ACHN (cell line): ENCODE data around the gene PREP.

Source experiments
- DNase-seq: peaks from one replicate; pipeline ENCODE4 v3.0.0-alpha.2; 2015
- in situ Hi-C: cut with HindIII; loops from 2 replicates; pipeline ENCODE4 v1.10.0; 2017; ENCODE audit warnings: low sequenced_read_pairs, low pct_ligation_motif_present, low pct_unique_long_range_greater_than_20kb

PREP gene

GRCh38 chr6:105322499-105323225 is 80.2 kb downstream of the PREP start:
- in situ Hi-C loops = no loop called here
- no peak for DNase-seq

DNA sequence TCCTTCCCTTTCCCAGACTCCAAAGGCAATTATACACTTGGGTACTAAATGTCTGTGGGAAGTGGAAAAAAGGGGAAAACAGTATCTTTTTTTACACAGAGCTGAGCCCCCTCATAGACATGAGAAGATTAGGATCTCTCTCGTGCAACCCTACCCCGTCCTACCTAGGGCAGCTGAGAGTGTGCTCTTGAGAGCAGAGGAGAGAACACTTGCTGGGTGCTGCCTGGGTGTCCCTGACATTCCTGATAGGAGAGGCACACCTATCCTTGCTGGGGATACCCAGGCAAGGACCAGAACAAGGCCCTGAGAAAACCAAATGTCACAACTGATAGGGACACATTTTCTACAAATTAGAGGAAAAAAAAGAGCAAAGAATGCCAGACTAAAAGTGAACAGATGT is 81.2 kb downstream of the PREP start:
- in situ Hi-C loops = no loop called here

DNA sequence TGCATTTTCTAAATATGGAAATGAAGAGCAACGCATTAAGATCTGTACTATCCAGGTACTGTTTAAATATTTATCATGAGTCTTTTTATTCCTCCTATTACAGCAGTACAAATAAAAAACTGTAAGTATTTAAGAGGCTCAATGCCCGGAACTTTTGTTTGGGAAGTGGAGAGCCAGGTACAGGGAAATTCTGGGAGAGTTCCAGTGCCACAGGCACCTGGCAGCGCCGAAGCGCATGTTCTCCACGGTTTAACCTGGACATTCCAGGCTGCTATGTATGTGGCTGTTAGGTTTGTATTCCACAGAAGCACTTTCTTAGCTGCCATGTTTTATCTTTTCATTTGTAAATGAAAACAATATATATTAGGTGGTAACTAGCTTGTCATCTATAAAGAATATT is 81.7 kb downstream of the PREP start:
- DNase-seq = no peak
- in situ Hi-C loops = no loop called here

More for the DNA sequence above, 81.2 kb downstream of the PREP start:
- DNase-seq = no peak

- in situ Hi-C loops = no loop called here
- DNase-seq = no peak
Measured at GRCh38 chr6:105320765-105321164, 82.1 kb downstream of the PREP start.

- no peak for DNase-seq
- in situ Hi-C loops = no loop called here
Measured at GRCh38 chr6:105320271-105320670, 82.6 kb downstream of the PREP start.

DNA sequence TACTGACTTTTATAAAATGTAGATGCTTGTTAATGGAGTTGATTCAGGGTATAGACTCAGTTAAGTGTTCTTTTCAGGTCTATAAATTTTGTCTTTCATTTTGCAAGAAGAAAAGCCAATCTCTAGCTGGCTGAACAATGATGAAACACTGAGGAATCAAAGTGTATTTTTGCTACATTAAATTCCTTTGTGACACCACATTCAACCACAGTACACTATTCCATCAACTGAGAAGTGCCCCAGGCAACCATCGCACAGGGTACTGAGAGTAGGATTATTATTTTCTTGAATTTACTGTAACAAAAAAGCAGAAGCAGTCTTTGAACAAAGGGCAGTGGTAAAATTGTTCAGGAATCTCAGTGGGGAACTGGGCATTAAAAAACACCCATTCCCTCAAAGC is 83.6 kb downstream of the PREP start:
- in situ Hi-C loops = no loop called here
- DNase-seq = peak; percentile 9

DNA sequence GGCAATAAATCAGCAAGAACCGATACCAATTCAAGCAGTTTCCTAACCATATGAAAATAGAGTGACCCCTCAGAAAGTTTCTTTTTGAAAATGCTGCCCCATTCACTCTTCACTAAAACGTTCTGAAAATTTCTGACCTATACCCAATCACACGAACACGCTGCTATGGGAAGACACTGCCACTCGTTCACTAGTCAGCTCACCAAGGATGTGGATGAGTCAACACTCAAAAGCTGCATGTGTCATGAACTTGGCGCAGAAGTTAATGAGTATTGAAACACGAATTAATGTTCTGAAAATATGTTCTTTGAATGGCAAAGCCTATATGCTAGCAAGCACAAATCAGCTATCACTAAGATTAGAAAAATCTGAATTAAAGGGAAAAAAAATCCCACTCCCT is 84.2 kb downstream of the PREP start:
- DNase-seq = peak; percentile 84
- in situ Hi-C loops = no loop called here

GRCh38 chr6:105317607-105318533 is 85.0 kb downstream of the PREP start:
- in situ Hi-C loops = no loop called here
- peak; percentile 47 for DNase-seq

- in situ Hi-C loops = no loop called here
- DNase-seq = no peak
Measured at GRCh38 chr6:105313211-105313610, 89.7 kb downstream of the PREP start.

DNA sequence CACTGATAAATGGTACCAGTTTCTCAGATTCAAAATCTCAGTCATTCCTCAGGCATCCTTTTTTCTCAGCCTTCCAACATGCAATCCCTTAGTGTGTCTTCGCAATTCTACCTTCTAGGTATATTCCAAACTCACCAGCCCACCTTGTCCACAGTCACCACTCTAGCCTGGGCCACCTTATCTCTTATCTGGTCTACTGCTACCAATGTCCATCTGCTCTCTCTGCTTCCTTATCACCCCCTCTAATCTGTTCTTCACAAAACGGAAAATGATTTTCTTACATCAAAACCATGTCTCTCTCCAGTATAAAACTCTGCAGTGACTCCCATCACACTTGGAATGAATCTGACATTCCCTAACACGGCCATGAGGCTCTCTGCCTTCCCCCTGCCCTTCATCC is 91.9 kb downstream of the PREP start:
- DNase-seq = no peak
- in situ Hi-C loops = no loop called here

- DNase-seq = no peak
- in situ Hi-C loops = no loop called here
Measured at GRCh38 chr6:105310371-105310770, 92.5 kb downstream of the PREP start.

DNA sequence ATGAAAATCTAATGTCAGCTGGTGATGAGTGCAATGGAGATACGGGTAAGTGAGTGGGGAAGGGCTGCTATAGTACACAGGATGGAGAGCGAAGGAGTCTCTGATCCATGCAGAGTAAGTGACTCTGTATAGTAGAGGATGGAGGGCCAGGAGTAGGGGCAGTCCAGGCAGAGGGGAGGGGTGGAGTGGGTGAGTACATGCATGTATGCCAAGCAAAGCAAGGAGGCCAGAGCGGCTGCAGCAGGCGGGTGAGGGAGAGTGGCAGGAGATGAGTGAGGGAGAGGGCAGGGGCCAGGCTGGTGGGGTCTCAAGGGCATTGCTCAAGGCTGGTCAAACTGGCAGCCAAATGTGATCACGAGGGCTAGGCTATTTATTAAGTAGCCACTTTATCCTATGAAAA is 94.0 kb downstream of the PREP start:
- in situ Hi-C loops = no loop called here
- no peak for DNase-seq

DNA sequence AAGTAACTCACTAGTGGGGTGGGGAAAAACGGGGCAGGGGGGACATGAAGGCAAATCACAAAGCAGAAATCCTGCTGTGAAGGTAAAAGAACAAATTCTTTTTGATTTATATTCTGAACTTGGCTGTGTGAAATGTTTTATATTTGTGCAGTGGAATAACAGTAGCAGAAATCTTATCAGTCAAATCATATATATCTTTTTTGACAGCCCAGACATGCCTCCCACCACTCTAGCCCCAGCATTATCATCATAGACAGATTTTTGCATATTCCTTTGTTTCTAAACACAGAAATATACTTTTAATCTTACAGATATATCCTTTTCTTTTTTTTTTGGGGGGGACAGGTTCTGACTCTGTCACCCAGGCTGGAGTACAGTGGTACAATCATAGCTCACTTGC is 97.4 kb downstream of the PREP start:
- DNase-seq = no peak
- in situ Hi-C loops = no loop called here

GRCh38 chr6:105304825-105305224 is 98.1 kb downstream of the PREP start:
- DNase-seq = no peak
- in situ Hi-C loops = no loop called here

- no peak for DNase-seq
- in situ Hi-C loops = no loop called here
Measured at GRCh38 chr6:105304366-105304765, 98.5 kb downstream of the PREP start.

GRCh38 chr6:105302617-105303128 is 100.2 kb downstream of the PREP start:
- no peak for DNase-seq
- in situ Hi-C loops = no loop called here

- DNase-seq = no peak
- in situ Hi-C loops = no loop called here
Measured at GRCh38 chr6:105301756-105302616, 100.9 kb downstream of the PREP start.

GRCh38 chr6:105301072-105301503 is 101.8 kb downstream of the PREP start:
- DNase-seq = no peak
- in situ Hi-C loops = no loop called here

DNA sequence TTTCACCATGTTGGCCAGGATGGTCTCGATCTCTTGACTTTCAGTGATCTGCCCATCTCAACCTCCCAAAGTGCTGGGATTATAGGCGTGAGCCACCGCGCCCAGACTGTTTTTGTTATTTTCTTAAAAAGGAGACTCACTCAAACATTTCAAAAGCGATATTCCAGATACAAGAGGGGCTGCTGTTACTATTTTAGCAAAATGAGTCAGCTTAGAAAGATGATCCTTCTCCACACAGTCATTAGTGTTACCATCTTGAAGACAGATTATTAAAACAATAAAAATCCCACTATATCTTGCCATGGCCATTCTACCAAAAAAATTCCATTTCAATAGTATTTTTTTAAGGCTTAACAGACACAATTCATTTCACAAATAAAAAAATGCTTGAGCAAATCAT is 102.8 kb downstream of the PREP start:
- DNase-seq = no peak
- in situ Hi-C loops = no loop called here
